Tibial nerve (tissue), 3 donors: Measurements from ENCODE around the gene ELK1.

Experiments used
- POLR2A ChIP-seq, 2 donors: fragments of 450-650 bp; IDR thresholded peaks; one replicate each; pipeline ENCODE4 v1.6.1; 2017; ENCODE audit warnings: antibody characterized with exemption in 2 of 2, mild to moderate bottlenecking in 2 of 2, moderate library complexity in 2 of 2
- TF ChIP-seq, protein P1 (sequence below), 5 experiments: fragments of 200-600 bp in 3 of 5; fragments of 450-650 bp in 2 of 5; sonication (generic) in 3 of 5; IDR thresholded peaks; one replicate each; pipeline ENCODE4 v1.5.1; 2016 to 2019; ENCODE audit warnings: antibody characterized with exemption in 5 of 5, mild to moderate bottlenecking in 3 of 5, moderate library complexity in 2 of 5

- TF ChIP-seq, protein P1, sequence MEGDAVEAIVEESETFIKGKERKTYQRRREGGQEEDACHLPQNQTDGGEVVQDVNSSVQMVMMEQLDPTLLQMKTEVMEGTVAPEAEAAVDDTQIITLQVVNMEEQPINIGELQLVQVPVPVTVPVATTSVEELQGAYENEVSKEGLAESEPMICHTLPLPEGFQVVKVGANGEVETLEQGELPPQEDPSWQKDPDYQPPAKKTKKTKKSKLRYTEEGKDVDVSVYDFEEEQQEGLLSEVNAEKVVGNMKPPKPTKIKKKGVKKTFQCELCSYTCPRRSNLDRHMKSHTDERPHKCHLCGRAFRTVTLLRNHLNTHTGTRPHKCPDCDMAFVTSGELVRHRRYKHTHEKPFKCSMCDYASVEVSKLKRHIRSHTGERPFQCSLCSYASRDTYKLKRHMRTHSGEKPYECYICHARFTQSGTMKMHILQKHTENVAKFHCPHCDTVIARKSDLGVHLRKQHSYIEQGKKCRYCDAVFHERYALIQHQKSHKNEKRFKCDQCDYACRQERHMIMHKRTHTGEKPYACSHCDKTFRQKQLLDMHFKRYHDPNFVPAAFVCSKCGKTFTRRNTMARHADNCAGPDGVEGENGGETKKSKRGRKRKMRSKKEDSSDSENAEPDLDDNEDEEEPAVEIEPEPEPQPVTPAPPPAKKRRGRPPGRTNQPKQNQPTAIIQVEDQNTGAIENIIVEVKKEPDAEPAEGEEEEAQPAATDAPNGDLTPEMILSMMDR (IDR thresholded peaks at IDR 0.05) = no peak
- no peak for TF ChIP-seq POLR2A (IDR thresholded peaks at IDR 0.05)
Observed at GRCh38 chrX:47645530-47645929, 4.8 kb downstream of the ELK1 start.
